ENCODE measurements around the gene KCNJ6.

KCNJ6 gene

GRCh38 chr21:37811711-37812110, 104.5 kb downstream of the KCNJ6 start:
- peak; percentile 40 for DNase-seq

GRCh38 chr21:37808261-37808660, 108.0 kb downstream of the KCNJ6 start:
- no peak for DNase-seq

GRCh38 chr21:37805266-37805665, 111.0 kb downstream of the KCNJ6 start:
- DNase-seq = no peak

- DNase-seq = no peak
Measured at GRCh38 chr21:37804001-37804400, 112.3 kb downstream of the KCNJ6 start.

- no peak for DNase-seq
Measured at GRCh38 chr21:37803101-37803651, 113.1 kb downstream of the KCNJ6 start.

GRCh38 chr21:37800456-37801061, 115.7 kb downstream of the KCNJ6 start:
- DNase-seq = peak; percentile 85

GRCh38 chr21:37800057-37800455, 116.2 kb downstream of the KCNJ6 start:
- peak; percentile 40 for DNase-seq

GRCh38 chr21:37799211-37800056, 116.8 kb downstream of the KCNJ6 start:
- peak; percentile 80 for DNase-seq

- no peak for DNase-seq
Measured at GRCh38 chr21:37797403-37797802, 118.9 kb downstream of the KCNJ6 start.

GRCh38 chr21:37796011-37796410, 120.2 kb downstream of the KCNJ6 start:
- no peak for DNase-seq

GRCh38 chr21:37793660-37794059, 122.6 kb downstream of the KCNJ6 start:
- DNase-seq = peak; percentile 59

- DNase-seq = peak; percentile 28
Measured at GRCh38 chr21:37792046-37792445, 124.2 kb downstream of the KCNJ6 start.

GRCh38 chr21:37790905-37791304, 125.4 kb downstream of the KCNJ6 start:
- no peak for DNase-seq

- DNase-seq = no peak
Measured at GRCh38 chr21:37788503-37788902, 127.8 kb downstream of the KCNJ6 start.

GRCh38 chr21:37787456-37787855, 128.8 kb downstream of the KCNJ6 start:
- peak; percentile 91 for DNase-seq

- DNase-seq = peak; percentile 35
Measured at GRCh38 chr21:37784591-37785318, 131.5 kb downstream of the KCNJ6 start.

- peak; percentile 69 for DNase-seq
Measured at GRCh38 chr21:37783016-37783415, 133.2 kb downstream of the KCNJ6 start.

- no peak for DNase-seq
Measured at GRCh38 chr21:37780991-37781983, 135.0 kb downstream of the KCNJ6 start.

- no peak for DNase-seq
Measured at GRCh38 chr21:37771181-37771580, 145.1 kb downstream of the KCNJ6 start.

- no peak for DNase-seq
Measured at GRCh38 chr21:37770461-37770860, 145.8 kb downstream of the KCNJ6 start.

GRCh38 chr21:37769656-37770055, 146.6 kb downstream of the KCNJ6 start:
- no peak for DNase-seq

- peak; percentile 37 for DNase-seq
Measured at GRCh38 chr21:37767984-37768383, 148.3 kb downstream of the KCNJ6 start.

All from fibroblast of upper back skin (primary cell).